MM.1S (cell line): Measurements from ENCODE around the gene ULK4.

Experiments
- DNase-seq: peaks from one replicate; pipeline ENCODE4 v3.0.0-alpha.2; 2015
- H2AFZ ChIP-seq: fragments of 300-600 bp; sonication (generic); 2 replicates; pipeline ENCODE4 v1.6.0; 2016; ENCODE audit warnings: antibody characterized with exemption, low read length
- H3F3A ChIP-seq: fragments of 300-600 bp; sonication (generic); 2 replicates; pipeline ENCODE4 v1.6.1; 2016; ENCODE audit warnings: mild to moderate bottlenecking, antibody characterized with exemption, low read length, moderate library complexity, mixed read lengths; ENCODE audit not compliant: insufficient read depth
- H3K27ac ChIP-seq: fragments of 300-600 bp; sonication (generic); 2 replicates; pipeline ENCODE4 v1.5.1; 2016; ENCODE audit warnings: mild to moderate bottlenecking, low read length
- H3K27me3 ChIP-seq: fragments of 300-600 bp; sonication (generic); replicated peaks from 2 replicates; pipeline ENCODE4 v1.6.0; 2016; ENCODE audit warnings: low read length; ENCODE audit not compliant: insufficient read depth
- H3K36me3 ChIP-seq: fragments of 300-600 bp; sonication (generic); replicated peaks from 2 replicates; pipeline ENCODE4 v1.6.1; 2016; ENCODE audit warnings: mild to moderate bottlenecking, low read length, mixed read lengths; ENCODE audit not compliant: insufficient read depth
- H3K4me1 ChIP-seq: fragments of 300-600 bp; sonication (generic); 2 replicates; pipeline ENCODE4 v1.6.1; 2016; ENCODE audit warnings: low read length, mixed read lengths
- H3K4me2 ChIP-seq: fragments of 300-600 bp; sonication (generic); 2 replicates; pipeline ENCODE4 v1.6.0; 2016; ENCODE audit warnings: low read depth, low read length
- H3K4me3 ChIP-seq: fragments of 300-600 bp; sonication (generic); 2 replicates; pipeline ENCODE4 v1.5.1; 2016; ENCODE audit warnings: low read length, mixed read lengths
- H3K79me2 ChIP-seq: fragments of 300-600 bp; sonication (generic); 2 replicates; pipeline ENCODE4 v1.6.1; 2016; ENCODE audit warnings: mixed run types, low read length, mixed read lengths
- H3K9ac ChIP-seq: fragments of 300-600 bp; sonication (generic); 2 replicates; pipeline ENCODE4 v1.6.1; 2016; ENCODE audit warnings: low read length, mixed read lengths
- H3K9me2 ChIP-seq: fragments of 300-600 bp; sonication (generic); replicated peaks from 2 replicates; pipeline ENCODE4 v1.6.1; 2016; ENCODE audit warnings: mild to moderate bottlenecking, low read length, mixed read lengths; ENCODE audit not compliant: insufficient read depth
- H3K9me3 ChIP-seq: fragments of 300-600 bp; sonication (generic); replicated peaks from 2 replicates; pipeline ENCODE4 v1.6.1; 2016; ENCODE audit warnings: mild to moderate bottlenecking, low read length, mixed read lengths; ENCODE audit not compliant: insufficient read depth
- H4K20me1 ChIP-seq: fragments of 300-600 bp; sonication (generic); 2 replicates; pipeline ENCODE4 v1.6.1; 2016; ENCODE audit warnings: mild to moderate bottlenecking, low read length, moderate library complexity, mixed read lengths; ENCODE audit not compliant: insufficient read depth
- CTCF ChIP-seq: fragments of 300-600 bp; sonication (generic); IDR thresholded peaks from 2 replicates; pipeline ENCODE4 v1.5.1; 2016; ENCODE audit warnings: antibody characterized with exemption, low read length, mixed read lengths
- EZH2 ChIP-seq: fragments of 300-600 bp; sonication (generic); optimal IDR thresholded peaks from 2 replicates; pipeline ENCODE3; 2017; ENCODE audit warnings: low read depth, mild to moderate bottlenecking, antibody characterized with exemption, low read length, mixed read lengths
- EZH2phosphoT487 ChIP-seq: fragments of 300-600 bp; sonication (generic); IDR thresholded peaks from 2 replicates; pipeline ENCODE4 v1.6.1; 2018; ENCODE audit warnings: antibody characterized with exemption, low read length

Gene ULK4

GRCh38 chr3:41339758-41340157 lies 622.1 kb downstream of the ULK4 start:
- DNase-seq, result no peak
- H3K4me2 ChIP-seq, result no peak overlapping the region
- H3K9me2 ChIP-seq, result no peaks in the 10 kb centered on the region
- no peaks in the 10 kb centered on the region for H4K20me1 ChIP-seq
- no peak overlapping the region for H3K9ac ChIP-seq
- no peak overlapping the region for H2AFZ ChIP-seq
- H3K36me3 ChIP-seq, result no peaks in the 10 kb centered on the region
- no peak overlapping the region for H3K27ac ChIP-seq
- no peaks in the 10 kb centered on the region for H3F3A ChIP-seq
- H3K79me2 ChIP-seq, result no peaks in the 10 kb centered on the region
- H3K27me3 ChIP-seq, result no peaks in the 10 kb centered on the region
- H3K9me3 ChIP-seq, result no peaks in the 10 kb centered on the region
- no peak for TF ChIP-seq EZH2phosphoT487
- no peak for TF ChIP-seq EZH2
- no peak for TF ChIP-seq CTCF
- H3K4me1 ChIP-seq, result no peaks in the 10 kb centered on the region
- no peak overlapping the region for H3K4me3 ChIP-seq

GRCh38 chr3:41338276-41338675 lies 623.6 kb downstream of the ULK4 start:
- Histone ChIP-seq H3K36me3 (no peaks in the 10 kb centered on the region), H3K4me3 (no peak overlapping the region), H3K9me3 (no peaks in the 10 kb centered on the region), H2AFZ (no peak overlapping the region), H3K4me2 (no peak overlapping the region), H3K9me2 (no peaks in the 10 kb centered on the region), H3K9ac (no peak overlapping the region), H3K27ac (no peak overlapping the region), H4K20me1 (no peaks in the 10 kb centered on the region), H3F3A (no peaks in the 10 kb centered on the region), H3K27me3 (no peaks in the 10 kb centered on the region), H3K4me1 (no peaks in the 10 kb centered on the region), H3K79me2 (no peaks in the 10 kb centered on the region)
- TF ChIP-seq CTCF, result no peak
- TF ChIP-seq EZH2, result no peak
- TF ChIP-seq EZH2phosphoT487, result no peak
- DNase-seq, result no peak

GRCh38 chr3:41334426-41334825 lies 627.5 kb downstream of the ULK4 start:
- Histone ChIP-seq H3K4me1 (no peaks in the 10 kb centered on the region), H4K20me1 (no peaks in the 10 kb centered on the region), H3K4me2 (no peak overlapping the region), H3K9ac (no peak overlapping the region), H3K27ac (no peak overlapping the region), H3K36me3 (no peaks in the 10 kb centered on the region), H3K79me2 (no peaks in the 10 kb centered on the region), H3K4me3 (no peak overlapping the region), H3K27me3 (no peaks in the 10 kb centered on the region), H2AFZ (no peak overlapping the region), H3K9me3 (no peaks in the 10 kb centered on the region), H3K9me2 (no peaks in the 10 kb centered on the region), H3F3A (no peaks in the 10 kb centered on the region)
- DNase-seq, result no peak
- TF ChIP-seq EZH2phosphoT487 (no peak), EZH2 (no peak), CTCF (no peak)
